GM18858 (cell line): ENCODE measurements around the gene PIAS4.

ENCODE experiments used
- ATAC-seq: cut with Tn5 transposase; IDR thresholded peaks from one replicate; pipeline ENCODE4 v1.9.1; 2021; ENCODE audit not compliant: unreplicated experiment

PIAS4 gene

GRCh38 chr19:4069331-4069959, 61.9 kb downstream of the PIAS4 start:
- no peak for ATAC-seq

GRCh38 chr19:4071610-4072009, 64.1 kb downstream of the PIAS4 start:
- ATAC-seq, result no peak

GRCh38 chr19:4075373-4075772, 67.8 kb downstream of the PIAS4 start:
- ATAC-seq, result no peak

GRCh38 chr19:4077007-4077374, 69.5 kb downstream of the PIAS4 start:
- no peak for ATAC-seq

DNA sequence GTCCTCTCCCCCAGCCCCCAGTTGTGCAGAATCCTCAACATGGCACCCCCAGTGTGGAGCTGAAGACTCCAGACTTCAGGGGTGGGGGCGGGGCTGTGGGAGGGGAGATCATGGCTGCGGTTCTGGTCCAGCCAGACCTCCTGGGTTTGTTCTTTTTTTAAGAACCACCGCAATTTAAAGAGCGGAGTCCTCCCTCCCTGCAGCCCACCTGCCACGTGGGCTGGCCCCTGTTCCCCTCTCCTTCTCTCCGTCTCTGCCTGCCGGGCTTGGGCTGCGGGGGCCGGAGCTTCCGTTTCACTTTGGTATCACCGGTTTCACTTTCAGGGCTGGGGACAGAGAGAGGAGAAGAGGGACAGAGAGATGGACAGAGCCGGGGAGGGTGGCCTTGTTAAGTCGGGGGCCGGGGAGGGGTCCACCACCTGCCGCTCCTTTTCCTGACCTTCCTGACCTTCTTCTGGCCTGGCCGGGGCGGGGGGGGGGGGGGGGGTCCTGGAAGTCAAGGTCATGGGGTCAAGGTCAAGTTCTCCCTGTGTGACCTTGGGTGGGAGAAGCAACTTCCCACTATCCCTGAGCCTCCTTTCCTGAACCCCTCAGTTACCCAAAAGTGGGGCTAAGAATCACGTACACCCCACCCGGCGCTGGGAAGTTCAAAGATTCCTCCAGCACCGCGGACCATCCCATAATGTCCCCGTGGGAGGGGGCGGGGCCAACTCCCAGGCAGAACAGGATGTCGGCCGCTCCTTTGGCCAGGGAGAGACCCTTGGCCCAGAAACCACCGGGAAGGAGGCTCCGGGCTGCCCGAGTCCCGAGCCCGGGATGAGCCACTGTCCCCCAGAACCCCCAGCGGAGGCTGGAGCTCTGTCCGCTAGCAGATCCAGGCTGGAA, 70.5 kb downstream of the PIAS4 start:
- no peak for ATAC-seq

DNA sequence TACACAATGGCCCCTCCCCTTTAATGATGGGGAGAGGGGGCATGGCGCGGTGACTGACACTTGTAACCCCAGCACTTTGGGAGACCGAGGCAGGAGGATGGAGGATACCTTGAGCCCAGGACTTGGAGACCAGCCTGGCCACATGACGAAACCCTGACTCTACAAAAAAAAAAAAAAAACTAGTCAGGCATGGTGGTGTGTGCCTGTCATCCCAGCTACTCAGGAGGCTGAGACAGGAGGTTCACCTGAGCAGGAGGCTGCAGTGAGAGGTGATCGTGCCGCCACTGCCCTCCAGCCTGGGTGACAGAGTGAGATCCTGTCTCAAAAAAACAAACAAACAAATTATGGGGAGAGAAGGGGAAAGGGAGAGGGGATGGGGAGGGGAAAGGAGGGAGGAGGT, 72.9 kb downstream of the PIAS4 start:
- ATAC-seq, result no peak

DNA sequence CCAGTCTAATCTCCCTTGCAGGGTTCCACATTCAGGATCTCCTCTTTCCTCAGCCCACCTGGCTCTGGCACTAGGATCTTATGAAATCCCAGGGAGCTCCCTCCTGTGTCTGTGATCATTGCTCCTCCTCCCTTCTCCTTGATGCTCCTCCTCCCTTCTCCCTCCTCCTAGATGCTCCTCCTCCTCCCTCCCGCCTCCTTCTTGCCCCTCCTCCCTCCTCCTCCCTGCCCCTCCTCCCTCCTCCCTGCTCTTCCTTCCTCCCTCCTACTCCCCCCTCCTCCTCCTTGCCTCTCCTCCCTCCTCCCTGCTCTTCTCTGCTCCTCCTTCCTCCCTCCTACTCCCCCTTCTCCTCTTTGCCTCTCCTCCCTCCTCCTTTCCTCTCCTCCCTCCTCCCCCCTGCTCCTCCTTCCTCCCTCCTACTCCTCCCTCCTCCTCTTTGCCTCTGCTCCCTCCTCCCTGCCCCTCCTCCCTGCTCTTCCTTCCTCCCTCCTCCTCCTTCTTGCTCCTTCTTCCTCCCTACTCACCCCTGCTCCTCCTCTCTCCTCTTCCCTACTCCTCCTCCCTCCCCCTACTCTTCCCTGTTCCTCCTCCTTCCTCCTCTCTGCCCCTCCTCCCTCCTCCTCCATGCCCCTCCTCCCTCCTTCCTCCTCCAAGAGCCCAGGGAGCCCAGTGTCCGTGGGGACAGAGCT, 74.0 kb downstream of the PIAS4 start:
- no peak for ATAC-seq

DNA sequence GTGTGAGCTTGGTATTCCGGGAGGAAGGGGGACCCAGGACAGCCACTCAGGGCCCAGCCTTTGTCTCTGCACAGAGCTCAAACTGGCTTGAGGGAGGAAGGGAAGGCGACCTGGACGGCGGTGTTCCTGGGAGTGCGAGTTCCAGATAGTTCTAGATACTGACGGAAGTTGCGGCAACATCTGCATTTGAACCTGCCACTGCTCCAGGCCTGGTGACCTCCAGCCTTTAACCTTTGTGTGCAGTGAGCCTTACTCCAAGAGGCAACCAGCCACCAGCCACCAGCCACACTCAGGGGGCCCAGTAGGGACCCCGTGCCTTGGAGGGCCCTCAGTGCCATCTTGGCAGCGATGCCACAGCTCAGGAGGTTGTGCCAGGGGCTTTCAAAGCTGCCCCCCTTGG, 74.6 kb downstream of the PIAS4 start:
- no peak for ATAC-seq

DNA sequence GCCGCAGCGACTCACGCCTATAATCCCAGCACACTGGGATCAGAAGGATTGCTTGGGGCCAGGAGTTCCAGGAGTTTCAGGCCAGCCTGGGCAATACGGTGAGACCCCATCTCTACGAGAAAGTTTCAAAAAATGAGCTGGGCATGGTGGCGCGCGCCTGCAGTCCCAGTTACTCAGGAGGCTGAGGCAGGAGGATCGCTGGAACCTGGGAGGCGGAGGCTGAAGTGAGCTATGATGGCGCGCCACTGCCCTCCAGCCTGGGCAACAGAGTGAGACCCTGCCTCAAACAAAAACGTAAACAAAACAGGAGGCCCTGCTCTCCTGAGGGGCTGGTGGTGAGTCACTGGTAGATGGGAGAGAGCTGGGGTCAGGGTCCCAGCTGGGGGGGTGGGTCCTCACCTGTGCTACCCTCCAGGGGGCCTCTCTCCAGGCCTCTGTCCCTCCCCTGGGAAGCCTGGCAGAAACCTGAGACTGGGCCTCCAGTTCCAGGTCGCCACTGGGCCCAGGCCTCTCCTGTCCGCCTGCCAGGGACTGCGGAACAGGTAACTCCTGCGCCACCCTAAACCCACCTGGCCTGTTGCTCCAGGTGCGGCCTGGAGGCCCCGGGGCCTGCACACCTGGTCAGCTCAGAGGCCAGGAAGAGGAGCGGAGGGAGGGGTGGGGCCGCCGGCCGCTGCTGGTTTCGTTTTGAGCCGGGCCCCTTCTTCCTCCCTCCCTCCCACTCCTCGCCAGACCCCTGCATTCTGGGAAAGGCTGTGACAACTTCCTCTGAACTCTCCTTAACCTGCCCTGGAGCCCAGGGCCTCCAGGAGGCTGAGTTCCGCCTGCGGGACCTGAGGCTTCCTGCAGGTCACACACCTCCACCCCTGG, 76.4 kb downstream of the PIAS4 start:
- ATAC-seq, result no peak

DNA sequence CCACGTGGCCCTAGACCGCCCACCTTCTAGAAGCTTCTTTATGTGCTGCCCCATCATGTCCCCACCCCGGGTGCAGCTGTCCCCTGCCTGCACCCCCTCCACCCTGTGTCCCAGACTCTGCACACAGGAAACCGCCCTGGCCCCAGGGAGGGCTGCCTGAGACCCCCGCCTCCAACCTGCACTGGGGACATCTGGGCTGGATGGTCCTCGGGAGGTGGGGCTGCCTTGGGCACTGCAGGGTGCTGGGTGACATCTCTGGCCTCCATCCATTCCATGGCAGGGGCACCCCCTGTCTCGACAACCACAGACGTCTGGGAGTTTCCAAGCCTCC, 77.0 kb downstream of the PIAS4 start:
- no peak for ATAC-seq

GRCh38 chr19:4086411-4086867, 78.9 kb downstream of the PIAS4 start:
- no peak for ATAC-seq

DNA sequence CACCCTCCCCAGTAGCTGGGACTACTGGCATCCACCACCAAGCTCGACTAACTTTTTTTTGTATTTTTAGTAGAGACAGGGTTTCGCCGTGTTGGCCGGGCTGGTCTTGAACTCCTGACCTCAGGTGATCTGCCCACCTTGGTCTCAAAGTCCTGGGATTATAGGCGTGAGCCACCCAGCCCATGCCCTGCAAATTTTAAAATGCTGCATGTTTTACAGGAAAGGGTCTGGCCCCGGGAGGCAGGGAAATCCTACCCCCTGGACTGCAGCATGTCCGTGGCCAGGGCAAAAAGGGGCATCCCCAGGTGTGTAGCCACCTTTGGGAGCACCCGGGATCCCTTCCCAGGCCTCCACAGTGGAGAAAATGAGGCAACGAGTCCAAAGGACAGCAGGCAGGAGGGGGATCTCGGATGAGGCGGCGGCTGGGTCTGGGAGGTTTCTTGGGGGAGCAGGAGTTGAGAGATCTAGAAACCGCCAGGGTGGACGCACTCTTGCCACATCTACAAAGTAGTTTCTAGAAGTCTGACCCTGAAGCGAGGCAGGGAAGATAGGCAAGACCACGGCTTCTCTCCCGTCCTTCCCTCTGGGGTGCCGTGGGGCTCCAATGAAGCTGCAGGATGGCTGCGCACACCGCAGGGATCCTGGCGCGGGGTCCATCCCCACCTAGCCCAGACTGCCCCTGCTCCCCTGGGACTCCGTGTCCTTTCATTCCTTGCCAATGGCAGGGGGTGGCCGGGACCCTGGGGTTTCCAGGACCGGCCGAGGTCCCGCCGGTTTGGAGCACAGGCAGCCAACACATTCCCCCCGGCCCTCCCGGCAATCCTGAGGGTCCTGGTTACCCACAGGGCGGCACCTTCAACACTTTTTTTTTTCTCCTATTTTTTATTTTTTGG, 80.5 kb downstream of the PIAS4 start:
- ATAC-seq, result no peak

DNA sequence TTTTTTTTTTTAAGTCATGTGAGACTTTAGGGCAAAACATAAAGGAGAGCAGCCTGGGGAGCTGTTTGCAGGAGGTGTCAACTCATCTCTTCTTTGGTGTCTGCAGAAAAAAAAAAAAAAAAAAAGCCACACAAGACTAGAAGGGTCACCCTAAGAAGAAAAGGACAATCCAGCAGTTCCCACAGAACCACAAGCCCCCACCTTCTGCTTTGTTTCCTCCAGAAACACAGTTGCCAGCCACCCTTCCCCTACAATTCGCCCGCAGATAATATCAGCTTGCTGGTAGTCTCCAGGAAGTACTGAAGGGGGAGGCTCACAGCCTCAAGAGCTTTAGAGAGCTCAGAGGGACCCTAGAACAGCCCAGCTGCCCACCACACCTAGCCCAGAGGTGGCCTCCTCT, 81.4 kb downstream of the PIAS4 start:
- no peak for ATAC-seq
